ENCODE data around the gene LAMTOR4.

The LAMTOR4 gene

DNA sequence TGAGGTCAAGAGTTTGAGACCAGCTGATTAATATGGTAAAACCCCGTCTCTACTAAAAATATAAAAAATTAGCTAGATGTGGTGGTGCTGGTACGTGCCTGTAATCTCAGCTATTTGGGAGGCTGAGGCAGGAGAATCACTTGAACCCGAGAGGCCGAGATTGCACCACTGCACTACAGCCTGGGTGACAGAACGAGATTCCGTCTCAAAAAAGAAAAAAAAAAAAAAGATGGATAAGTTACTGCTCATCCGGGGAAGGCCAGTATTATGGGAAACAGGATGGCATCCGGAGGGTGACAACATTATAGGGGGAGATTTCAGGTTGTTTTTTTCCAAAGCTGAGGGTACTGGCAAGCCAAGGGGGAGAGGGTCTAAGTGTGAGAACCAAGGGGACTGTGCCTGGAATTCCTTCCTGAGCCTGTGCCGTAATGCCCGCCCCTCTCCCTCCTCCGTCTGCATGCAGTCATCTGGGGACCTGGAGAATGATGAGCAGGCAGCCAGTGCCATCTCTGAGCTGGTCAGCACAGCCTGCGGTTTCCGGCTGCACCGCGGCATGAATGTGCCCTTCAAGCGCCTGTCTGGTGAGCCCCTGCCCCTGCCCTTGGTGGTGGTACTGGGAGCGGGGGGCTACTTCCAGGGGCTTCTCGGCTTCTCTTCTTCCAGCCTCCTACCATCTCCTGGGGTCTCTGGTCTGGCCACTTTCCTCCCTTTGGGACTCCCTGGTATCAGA, 4.4 kb downstream of the LAMTOR4 start:
- no peak for DNase-seq (ENCODE audit: low read depth in 1 of 2, low spot score in 1 of 2)

DNA sequence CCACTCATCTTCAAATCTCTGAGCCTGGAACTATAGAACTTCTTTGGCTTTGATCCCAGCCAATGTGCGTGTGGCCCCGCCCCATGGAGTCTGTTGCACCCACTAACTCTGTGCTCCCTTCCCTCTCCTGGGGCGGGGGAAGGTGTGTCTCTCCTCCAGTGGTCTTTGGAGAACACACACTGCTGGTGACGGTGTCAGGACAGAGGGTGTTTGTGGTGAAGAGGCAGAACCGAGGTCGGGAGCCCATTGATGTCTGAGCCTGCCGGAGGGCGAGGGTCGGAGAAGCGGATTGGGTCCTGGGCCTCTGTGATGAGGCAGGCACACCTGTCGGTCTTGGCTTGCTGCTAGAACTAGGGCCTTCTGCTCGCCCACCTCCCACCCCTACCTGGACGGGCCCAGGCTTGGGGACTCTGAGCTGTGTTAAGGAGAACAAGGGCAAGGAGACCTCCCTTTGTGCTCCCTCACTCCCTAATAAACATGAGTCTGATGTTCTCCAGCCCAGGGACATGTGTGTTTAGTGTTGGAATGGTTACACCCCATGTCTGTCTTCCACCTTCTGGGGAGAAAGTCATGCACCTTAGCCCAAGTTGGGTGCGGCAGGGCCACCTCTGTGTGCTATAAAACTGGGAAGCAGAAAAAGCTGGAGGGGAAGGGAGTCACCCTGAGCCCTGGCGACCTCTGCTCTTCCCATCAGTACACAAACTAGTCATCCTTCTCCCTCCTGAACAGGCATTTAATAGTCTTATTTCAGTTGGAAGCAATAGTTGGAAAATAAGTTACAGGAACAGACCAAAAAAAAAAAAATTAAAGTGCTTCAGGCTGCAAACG, 5.2 kb downstream of the LAMTOR4 start:
- DNase-seq (ENCODE audit: low read depth in 1 of 2, low spot score in 1 of 2): no peak

DNA sequence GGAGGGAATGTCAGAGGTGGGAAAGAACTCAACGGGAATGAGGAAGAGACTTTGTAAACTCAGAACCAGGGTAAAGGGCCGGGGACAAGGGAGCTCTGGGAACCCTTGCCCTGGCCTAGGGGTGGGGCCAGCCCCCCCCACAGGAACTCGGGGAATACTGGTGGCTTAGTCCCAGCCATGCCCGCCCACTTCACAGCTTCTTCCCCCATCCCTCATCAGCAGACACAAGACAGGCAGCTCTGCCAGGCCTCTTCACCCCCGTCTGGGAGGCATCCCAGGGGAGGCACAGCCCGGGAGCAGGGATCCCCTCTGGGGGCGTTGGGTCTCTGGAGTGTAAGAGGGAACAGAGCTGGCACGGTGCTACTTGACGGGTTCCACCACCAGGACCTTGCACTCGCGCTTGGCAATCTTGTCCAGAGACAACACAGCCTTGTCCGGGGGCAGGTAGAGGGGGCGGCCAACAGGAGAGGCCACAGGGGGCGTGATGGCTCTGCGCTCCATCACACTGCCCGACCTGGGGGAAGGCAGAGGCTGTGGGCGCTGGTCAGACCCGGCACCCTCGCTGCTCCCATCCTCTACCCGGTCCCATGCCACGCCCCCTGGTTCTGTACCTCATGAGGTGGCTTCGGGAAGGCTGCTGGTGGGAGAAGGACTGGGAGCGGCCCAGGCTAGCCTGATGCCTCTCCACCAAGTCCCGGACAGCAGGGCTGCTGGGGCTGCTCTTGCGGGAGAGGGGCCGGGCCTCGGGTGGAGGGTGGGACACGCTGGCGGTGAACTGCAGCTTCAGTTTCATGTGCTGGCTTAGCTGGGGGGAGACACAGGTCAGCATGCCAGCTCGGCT, 6.2 kb downstream of the LAMTOR4 start:
- no peak for DNase-seq (ENCODE audit: low read depth in 1 of 2, low spot score in 1 of 2)

DNA sequence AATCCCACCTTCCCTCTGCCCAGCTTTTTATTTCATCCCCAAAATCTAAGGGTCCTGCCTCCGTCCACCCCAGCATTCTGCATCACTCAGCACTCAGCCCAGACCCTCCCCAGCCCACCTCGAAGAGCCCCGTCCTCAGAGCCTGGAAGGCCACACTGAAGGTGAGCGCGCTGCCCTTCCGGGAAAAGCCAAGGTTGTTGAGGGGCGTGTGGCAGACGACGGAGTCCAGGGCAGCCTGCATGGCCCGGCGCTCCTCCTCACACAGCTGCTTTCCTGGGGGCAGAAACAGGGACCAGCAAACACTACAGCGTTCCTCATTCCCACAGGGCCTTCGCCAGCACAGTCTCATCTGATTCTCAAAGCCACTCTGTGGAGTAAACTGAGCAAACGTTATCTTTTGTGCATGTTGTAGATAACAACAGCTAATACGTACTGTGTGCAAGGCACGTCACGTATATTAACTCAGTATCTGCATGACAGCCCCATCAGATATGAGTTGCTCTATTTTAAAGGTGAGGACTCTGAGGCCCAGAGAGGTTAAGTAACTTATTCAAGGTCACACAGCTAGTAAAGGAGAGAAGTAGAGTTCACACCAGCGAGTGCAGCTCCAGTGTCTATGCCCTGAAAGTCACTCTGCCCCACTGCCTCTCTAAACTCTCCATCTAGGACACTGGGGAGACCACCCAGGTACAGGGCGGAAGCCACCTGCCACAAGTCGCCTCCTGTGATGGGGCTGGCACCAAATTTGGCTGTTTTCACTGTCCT, 7.0 kb downstream of the LAMTOR4 start:
- DNase-seq (ENCODE audit: low read depth in 1 of 2, low spot score in 1 of 2): no peak

DNA sequence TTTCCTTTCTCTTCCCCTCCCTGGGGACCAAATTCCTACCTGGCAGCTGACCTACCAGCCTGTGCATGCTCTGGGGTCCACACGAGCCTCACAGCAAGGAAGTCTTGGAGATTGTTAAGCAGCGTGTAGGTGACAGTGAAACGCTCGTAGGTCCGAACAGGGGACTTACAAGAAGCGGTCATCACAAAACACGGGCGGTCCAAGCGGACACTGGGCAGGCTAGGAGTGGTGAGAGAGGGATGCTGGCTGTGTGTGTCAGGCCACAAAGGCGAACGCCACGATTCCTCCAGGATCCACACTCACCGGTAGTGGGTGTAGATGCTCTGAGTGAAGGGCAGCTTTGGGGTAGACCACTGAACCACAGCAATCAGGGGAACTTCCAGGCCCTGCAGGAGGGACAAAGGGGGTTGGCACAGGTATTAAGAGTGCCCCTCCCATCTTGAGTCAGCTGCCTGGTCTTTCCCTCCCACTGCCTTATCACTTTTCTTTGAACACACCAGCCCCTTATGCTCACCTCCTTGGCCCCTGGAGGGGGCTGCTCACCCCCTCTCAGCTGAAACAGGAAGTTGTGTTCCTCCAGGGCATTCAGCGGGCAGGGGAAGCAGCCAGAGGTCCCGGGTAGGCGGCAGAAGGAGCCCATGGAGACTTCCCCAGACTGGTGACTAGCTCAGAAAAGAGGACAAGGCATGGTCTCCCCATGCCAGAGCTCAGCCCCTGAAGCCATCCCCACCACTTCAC, 7.8 kb downstream of the LAMTOR4 start:
- no peak for DNase-seq (ENCODE audit: low read depth in 1 of 2, low spot score in 1 of 2)

DNA sequence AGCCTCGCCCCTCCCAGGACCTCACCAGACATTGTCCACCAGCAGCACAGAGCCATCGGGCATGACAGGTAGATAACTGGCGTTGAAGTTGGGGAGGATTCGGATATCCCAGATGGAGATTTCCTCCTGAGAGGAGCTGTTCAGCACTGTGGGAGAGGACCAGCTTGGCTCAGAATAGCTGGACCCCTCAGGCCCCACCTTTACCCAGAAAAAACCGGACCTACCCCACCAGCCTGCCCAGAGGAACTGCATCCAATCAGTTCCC, 8.3 kb downstream of the LAMTOR4 start:
- DNase-seq (ENCODE audit: low read depth in 1 of 2, low spot score in 1 of 2): no peak

DNA sequence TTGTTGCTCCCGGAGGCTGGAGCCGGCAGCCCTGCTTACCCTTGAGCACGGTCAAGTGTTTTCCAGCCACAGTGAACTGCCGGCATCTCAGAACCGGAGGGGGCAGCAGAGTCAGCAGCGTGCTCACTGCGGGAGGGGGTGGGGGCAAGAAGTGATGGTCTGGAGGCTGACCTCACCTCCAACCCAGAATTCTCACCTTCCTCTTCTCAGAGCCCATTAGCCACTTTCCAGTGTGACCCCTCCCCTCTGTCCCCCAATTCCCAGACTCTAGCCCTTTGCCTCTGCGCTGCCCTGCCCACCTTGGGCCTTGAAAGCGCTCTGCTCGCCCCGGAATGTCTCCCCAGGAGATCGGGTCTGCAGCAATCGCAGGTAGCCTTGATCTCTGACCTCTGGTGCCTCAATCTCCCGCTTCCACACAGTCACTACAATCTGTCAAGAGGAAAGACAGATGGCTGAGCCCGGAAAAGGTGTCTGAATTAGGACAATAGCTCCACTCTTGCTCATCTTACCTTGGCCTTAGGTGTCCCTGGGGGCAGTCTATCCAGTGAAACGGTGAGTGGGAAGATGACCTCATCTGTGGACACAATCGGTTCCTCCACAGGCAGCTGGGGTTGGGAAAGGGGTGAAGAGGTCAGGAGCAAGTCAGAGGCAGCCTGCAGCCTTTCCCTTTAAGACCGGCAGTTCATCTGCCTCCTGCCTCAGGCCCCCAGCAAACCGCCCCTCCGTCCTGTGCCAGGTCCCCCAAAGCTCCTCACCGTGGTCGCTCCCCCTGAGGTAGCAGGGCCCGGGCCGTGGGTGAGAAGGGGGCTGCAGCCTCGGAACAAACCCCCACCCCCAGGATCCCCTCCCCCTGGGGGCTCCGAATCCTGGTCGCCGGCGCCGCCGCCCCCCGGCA, 8.9 kb downstream of the LAMTOR4 start:
- no peak for DNase-seq (ENCODE audit: low read depth in 1 of 2, low spot score in 1 of 2)

DNA sequence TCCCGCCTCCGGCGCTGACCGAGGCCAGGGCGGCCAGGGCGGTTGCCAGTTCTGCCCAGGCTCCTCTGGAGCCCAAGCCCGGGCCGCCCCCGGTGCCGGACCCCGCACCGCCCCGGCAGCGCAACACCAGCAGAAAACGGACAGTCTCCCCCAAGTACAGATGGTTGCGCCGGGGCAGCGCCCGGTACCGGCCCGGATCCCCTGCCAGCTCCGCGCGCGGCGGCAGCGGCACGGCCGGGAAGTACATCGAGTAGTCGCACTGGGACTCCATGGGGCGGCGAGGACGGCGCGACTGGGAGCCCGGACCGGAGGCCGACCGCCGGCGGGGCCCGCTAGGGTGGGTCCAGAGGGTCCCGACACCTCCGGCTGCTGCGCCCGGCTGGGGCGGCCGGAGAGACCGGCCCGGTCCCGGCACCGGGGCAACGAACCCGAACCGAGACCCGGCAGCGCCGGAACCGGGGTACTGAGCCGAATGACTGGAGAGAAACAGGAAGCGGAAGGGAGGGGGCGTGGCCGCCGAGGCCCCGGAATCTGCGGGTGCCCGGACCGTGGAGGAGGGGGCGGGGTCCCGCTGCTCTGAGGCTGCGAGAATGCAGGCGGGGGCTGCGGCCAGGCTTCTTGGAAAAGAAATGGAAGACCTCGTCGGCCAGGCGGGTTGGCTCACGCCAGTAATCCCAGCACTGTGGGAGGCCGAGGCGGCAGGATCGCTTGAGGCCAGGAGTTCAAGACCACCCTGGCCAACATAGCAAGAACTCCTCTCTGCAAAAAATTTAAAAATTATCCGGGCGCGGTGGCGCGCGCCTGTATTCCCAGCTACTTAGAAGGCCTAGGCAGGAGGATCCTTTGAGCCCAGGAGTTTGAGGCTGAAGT, 9.7 kb downstream of the LAMTOR4 start, which contains the start of gene TRAPPC14:
Gene TRAPPC14, minus strand, starts transcription at position 495 of the 870 bp plus-strand sequence. Its CDS starts 224 bp downstream, at position 271.
- DNase-seq (ENCODE audit: low read depth in 1 of 2, low spot score in 1 of 2): peak; percentile 84 to 93

DNA sequence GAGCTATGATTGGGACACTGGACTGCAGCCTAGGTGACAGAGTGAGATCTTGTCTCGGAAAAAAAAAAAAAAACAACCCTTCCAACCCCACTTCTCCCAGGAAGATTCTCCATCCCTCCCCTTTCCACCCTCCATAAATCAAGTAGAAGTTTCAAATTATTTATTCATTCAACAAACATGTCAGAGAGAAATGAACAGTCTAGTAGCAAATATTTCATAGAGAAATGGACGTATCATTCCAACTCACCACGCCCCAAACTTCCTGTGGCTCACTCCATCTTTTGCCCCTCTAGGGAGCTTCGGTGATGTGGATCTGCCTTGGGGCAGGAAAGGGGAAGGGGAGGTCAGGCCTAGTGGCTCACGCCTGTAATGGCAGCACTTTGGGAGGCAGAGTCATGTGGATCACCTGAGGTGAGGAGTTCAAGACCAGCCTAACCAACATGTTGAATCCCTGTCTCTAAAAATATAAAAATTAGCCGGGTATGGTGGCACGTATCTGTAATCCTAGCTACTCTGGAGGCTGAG, 10.4 kb downstream of the LAMTOR4 start:
- no peak for DNase-seq (ENCODE audit: low read depth in 1 of 2, low spot score in 1 of 2)

DNA sequence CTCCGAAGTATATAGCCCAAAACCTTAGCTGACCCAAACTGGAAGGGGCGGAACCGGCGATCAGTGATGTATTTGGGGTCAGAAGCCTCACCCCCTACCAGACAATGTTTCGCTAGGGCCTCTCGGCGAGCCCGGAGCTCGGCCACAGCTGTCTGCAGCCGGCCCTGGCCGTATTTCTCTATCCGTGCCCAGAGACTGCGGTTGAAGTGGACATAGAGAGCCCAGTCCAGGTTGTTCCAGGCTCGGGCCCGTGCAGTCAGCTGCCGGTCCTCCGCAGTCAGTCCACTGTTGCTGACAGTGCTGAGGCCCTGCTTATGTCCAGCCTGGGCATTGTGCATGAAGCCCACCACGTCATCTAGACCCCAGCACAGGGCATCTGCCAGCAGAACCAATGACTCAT, 11.3 kb downstream of the LAMTOR4 start:
- DNase-seq (ENCODE audit: low read depth in 1 of 2, low spot score in 1 of 2): no peak

DNA sequence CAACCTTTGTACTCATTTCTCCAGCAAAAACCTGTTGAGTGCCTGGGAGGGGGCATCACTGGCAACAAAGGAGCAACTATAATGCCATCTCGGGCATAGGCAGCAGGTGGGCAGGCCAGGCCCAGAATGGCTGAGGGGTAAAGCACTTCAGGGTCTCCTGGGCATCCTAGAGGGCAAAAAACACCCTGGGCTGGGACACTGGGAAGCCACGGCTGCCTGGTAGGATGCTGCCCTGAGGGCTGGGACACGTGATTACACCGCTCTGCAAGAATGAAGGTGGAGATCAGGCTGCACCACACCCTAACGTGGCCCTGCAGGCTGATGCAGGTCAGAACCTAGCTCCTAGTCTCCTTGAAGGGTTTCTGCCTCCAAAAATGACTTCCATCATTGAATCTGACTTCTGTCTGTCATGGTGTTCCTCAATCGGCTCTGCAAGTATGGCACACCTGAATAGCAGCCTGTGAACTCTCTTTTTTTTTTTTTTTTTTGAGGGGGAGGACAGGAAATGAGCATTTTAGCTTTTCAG, 14.4 kb downstream of the LAMTOR4 start:
- no peak for DNase-seq (ENCODE audit: low read depth in 1 of 2, low spot score in 1 of 2)

DNA sequence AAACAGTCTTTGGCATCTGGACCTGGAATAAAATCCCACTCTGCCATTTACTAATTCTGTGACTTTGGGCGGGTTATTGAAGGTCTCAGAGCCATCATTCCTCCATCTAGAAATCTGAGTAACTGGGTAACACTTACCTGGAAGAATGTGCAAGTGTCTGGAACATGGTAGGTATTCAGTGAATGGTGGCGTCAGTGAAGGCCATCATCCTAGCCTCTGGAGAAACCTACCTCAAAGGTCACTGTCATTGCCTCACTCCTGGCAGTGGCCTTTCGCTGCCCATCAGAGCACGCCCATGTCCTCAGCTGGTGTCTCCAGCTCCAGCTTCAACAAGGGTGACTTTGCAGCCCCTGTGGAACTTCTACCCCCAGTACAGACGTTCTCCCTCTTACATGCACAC, 15.2 kb downstream of the LAMTOR4 start:
- no peak for DNase-seq (ENCODE audit: low read depth in 1 of 2, low spot score in 1 of 2)

DNA sequence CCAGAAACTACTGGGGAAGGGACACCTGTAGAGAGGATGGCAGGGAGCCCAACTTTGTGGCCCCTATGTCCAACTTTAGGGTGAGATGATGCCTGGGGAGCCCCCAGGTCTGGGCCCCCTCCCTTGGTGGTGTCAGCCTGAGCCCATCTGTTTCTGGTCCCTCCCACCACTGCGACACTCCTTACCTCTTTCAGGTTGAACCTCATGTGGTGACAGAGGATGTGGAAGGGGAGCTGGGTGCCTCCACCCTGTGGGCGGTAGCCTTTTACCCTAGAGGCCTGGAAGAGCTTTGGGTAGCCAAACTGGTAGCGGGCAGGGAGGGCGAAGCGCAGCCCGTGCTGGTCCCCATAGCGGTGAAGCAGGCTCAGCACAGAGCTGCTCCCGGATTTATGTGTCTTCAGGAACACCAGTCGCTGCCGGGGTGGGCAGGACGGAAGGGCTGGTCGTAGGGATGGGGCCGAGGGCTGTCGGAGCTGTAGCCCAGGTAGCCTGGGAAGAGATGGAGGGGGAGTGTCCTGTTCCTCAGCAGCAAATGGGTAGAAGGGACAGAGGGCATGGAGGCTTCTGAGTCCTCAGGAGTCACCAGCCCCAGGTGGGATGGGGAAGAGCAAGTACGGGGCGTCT, 17.7 kb downstream of the LAMTOR4 start:
- no peak for DNase-seq (ENCODE audit: low read depth in 1 of 2, low spot score in 1 of 2)

DNA sequence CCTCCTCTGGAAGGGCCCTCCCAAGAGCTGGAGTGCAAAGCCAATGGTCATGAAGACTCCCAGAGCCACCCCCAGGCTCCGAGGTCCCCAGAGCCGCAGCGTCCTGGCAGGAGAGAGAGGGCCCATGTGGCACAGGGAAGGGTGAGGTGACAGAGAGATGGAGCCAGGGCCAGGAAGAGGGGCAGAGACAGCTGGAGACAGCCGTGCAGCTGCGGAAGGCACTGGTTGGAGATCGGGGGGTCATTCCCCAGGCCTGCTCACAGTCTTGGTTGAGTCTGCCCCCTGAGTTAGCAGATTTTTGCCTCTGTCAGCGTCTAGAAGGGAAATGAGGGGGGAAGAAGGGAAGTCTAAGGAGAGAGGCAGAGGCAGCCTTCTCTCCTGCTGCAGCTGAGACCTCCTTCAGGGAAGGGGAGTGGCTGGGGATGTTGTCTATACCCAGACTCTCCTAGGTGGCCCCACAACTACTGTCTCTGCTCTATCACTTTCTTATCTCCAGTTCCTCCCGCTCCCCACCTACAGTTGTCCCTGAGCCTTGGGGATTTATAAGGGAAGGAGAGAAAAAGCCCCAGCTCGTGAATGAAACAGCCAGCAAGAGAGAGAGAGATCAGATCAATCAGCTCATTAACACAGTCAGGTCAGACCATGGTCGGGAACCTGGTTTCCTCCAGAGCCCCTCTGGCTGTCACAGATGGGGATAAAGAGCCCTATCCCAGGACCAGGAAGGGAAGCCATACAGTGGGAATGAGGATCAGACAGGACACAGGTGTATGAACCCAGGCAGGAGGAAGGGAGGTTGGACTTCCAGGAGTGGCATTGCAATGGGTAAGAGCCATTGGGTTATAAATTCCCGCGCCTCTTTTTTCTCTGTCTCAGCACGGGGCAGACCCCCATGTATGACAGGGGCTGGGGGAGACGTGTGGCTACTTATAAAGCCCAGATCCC, 18.5 kb downstream of the LAMTOR4 start:
- DNase-seq (ENCODE audit: low read depth in 1 of 2, low spot score in 1 of 2): no peak

DNA sequence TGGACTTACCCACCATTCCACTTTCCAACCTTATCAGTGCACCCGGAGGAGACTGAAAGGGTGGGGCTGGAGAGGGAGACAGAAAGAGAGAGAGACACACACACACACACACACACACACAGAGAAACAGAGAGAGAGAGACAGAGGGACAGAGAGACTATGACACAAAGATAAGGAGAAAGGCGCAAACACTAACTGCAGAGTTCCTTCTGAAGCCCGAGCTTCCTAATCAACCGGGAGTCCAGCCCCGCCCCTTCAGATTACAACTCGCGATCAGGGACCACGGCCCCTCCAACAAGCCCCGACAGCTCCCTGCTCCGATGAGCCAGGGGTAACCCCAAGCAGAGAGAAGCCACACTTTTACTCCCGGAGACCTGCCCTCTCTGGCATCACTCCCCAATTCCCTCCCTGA, 19.2 kb downstream of the LAMTOR4 start:
- no peak for DNase-seq (ENCODE audit: low read depth in 1 of 2, low spot score in 1 of 2)

DNA sequence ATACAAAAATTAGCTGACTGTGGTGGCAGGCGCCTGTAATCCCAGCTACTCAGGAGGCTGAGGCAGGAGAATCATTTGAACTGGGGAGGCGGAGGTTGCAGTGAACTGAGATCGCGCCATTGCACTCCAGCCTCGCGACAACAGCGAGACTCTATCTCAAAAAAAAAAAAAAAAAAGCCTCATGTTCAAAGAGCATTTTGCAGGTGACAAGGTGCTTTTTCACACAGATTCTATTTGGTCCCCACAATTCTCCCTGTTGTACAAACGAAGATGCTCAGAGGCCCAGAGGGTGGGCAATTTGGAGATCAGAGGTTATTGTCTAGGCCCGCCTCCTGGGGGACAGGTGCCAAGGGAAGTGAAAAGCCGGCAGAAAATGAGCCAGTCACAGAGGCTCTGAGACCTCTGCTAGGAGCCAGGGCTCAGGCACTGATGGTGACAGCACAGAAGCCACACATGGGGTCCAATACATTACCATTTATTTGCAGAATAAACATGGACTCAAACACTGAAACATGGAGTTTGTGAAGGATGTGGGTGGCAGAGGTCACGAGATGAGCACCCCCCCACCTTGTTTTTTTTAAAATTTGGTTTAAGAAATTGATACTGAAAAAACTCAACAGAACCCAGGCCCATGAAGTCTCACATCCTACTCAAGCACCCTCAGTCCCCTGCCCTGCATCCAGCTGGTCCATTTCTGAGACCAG, 20.6 kb downstream of the LAMTOR4 start:
- DNase-seq (ENCODE audit: low read depth in 1 of 2, low spot score in 1 of 2): no peak
